Glomerular endothelial cell (primary cell): ENCODE results near the gene BEST2. TPM values are rescaled to one million over a fixed set of nuclear protein-coding genes. Genes with fewer than 3 reads are reported as not detected.

Experiments used
- DNase-seq: peaks from one replicate; pipeline ENCODE4 v3.0.0-alpha.2; 2011; ENCODE audit warnings: low read depth, low spot score; ENCODE audit errors: extremely low read depth
- total RNA-seq: library from RNA; depleted of rRNA; stranded (reverse); fragments of >200 nt; gene quantifications from 2 replicates; pipeline ENCODE4 v1.2.3, GENCODE V29; 2015

Gene BEST2
- total RNA-seq, 1 donor from 2014 or later: not detected

- DNase-seq: no peak
Measured at GRCh38 chr19:12766051-12766521, 14.5 kb downstream of the BEST2 start.

- DNase-seq: no peak
Measured at GRCh38 chr19:12767150-12767549, 15.6 kb downstream of the BEST2 start.

GRCh38 chr19:12767666-12768065 is 16.1 kb downstream of the BEST2 start:
- no peak for DNase-seq

GRCh38 chr19:12769689-12770088 is 18.1 kb downstream of the BEST2 start:
- DNase-seq: no peak

- no peak for DNase-seq
Measured at GRCh38 chr19:12770922-12771321, 19.3 kb downstream of the BEST2 start.

- DNase-seq: no peak
Measured at GRCh38 chr19:12772323-12772722, 20.7 kb downstream of the BEST2 start.

- no peak for DNase-seq
Measured at GRCh38 chr19:12773571-12773970, 22.0 kb downstream of the BEST2 start.

GRCh38 chr19:12774588-12775555 is 23.3 kb downstream of the BEST2 start, which contains the start of gene HOOK2:
HOOK2 (minus strand) TSS chr19:12775552; CDS start chr19:12775449, 103 bp downstream.
- DNase-seq: no peak

- no peak for DNase-seq
Measured at GRCh38 chr19:12777217-12778016, 25.8 kb downstream of the BEST2 start.

- DNase-seq: no peak
Measured at GRCh38 chr19:12778017-12778904, 26.7 kb downstream of the BEST2 start.

- DNase-seq: no peak
Measured at GRCh38 chr19:12778905-12779161, 27.2 kb downstream of the BEST2 start.

GRCh38 chr19:12779162-12779993 is 27.8 kb downstream of the BEST2 start:
- DNase-seq: no peak

GRCh38 chr19:12782174-12782423 is 30.5 kb downstream of the BEST2 start:
- DNase-seq: no peak

- no peak for DNase-seq
Measured at GRCh38 chr19:12782424-12783290, 31.1 kb downstream of the BEST2 start.

- DNase-seq: no peak
Measured at GRCh38 chr19:12783291-12783848, 31.8 kb downstream of the BEST2 start.

GRCh38 chr19:12783849-12784393 is 32.3 kb downstream of the BEST2 start:
- no peak for DNase-seq

GRCh38 chr19:12784394-12784870 is 32.8 kb downstream of the BEST2 start:
- no peak for DNase-seq

- no peak for DNase-seq
Measured at GRCh38 chr19:12784871-12785430, 33.4 kb downstream of the BEST2 start.
